Mammary epithelial cell (primary cell): Measurements from ENCODE around the gene BCAR1.
"Not testable (repeated sequence)": the region's sequence is repeated elsewhere in the genome, so short reads cannot be mapped to it uniquely, and the experiment has no call there.

Experiments
- CTCF ChIP-seq, 2 donors: IDR thresholded peaks in 1 of 2; conservative IDR thresholded peaks in 1 of 2; 2 replicates each; pipeline ENCODE4 v1.5.1; 2011 to 2012; ENCODE audit warnings: inconsistent platforms in 2 of 2, low read length in 2 of 2, mild to moderate bottlenecking in 2 of 2, control low read depth in 1 of 2, low read depth in 1 of 2; ENCODE audit not compliant: insufficient read depth in 1 of 2; ENCODE audit errors: extremely low read depth in 1 of 2
- EZH2 ChIP-seq: IDR thresholded peaks from 2 replicates; pipeline ENCODE4 v1.6.1; 2012; ENCODE audit warnings: low read length, inconsistent platforms, borderline replicate concordance

- not testable (repeated sequence) for TF ChIP-seq CTCF (conservative IDR thresholded peaks at IDR 0.05 in 1 of 2, IDR thresholded peaks at IDR 0.05 in 1 of 2; ENCODE audit: extremely low read depth in 1 of 2, insufficient read depth in 1 of 2, low read depth in 1 of 2, low read length in 2 of 2); EZH2
These were observed 10.8 kb downstream of the BCAR1 start for GRCh38 chr16:75240633-75241032.
